ENCODE results near the gene SORBS1. TPM values are rescaled to one million over a fixed set of nuclear protein-coding genes. Genes with fewer than 3 reads are reported as not detected.

Gene SORBS1
- total RNA-seq, 1 experiment from 2014 or later = 0.56 TPM

- no peak overlapping the region for H3K27ac ChIP-seq (ENCODE audit: low read depth, low read length, poor library complexity, severe bottlenecking)
- no peaks in the 10 kb centered on the region for H3K9me3 ChIP-seq (ENCODE audit: low read depth, low read length, poor library complexity, severe bottlenecking)
- ChIA-PET CTCF (no interaction called here), POLR2A (ENCODE audit: low non-redundant PET) (no interaction called here)
- no peaks in the 10 kb centered on the region for H3K36me3 ChIP-seq (ENCODE audit: insufficient read depth, low read length, poor library complexity, severe bottlenecking)
- DNase-seq (ENCODE audit: low spot score) = no peak
- no peak for TF ChIP-seq EZH2 (IDR thresholded peaks at IDR 0.05; ENCODE audit: borderline replicate concordance, low read depth, low read length, poor library complexity, severe bottlenecking)
- H3K4me3 ChIP-seq (ENCODE audit: low read depth, low read length, poor library complexity, severe bottlenecking) = no peak overlapping the region
- H3K27me3 ChIP-seq (replicated peaks; ENCODE audit: insufficient read depth, low read depth, low read length, poor library complexity) = peaks cover 1% of the 10 kb centered on the region
- H3K4me1 ChIP-seq (ENCODE audit: insufficient read depth, low read length, poor library complexity, severe bottlenecking) = no peaks in the 10 kb centered on the region
- BruUV-seq (replicated peaks) = no TSS peak
- intact Hi-C loops (cut with micrococcal nuclease; ENCODE audit: unreplicated experiment) = no loop called here
These were observed 86.2 kb downstream of the SORBS1 start for GRCh38 chr10:95475003-95475383.

GRCh38 chr10:95474228-95475002 is 86.8 kb downstream of the SORBS1 start:
- TF ChIP-seq CTCF (conservative IDR thresholded peaks at IDR 0.05; ENCODE audit: low read depth, low read length) (no peak), EZH2 (IDR thresholded peaks at IDR 0.05; ENCODE audit: borderline replicate concordance, low read depth, low read length, poor library complexity, severe bottlenecking) (no peak)
- DNase-seq (ENCODE audit: low spot score) = no peak
- H3K4me1 ChIP-seq (ENCODE audit: insufficient read depth, low read length, poor library complexity, severe bottlenecking) = no peaks in the 10 kb centered on the region
- no peaks in the 10 kb centered on the region for H3K9me3 ChIP-seq (ENCODE audit: low read depth, low read length, poor library complexity, severe bottlenecking)
- H3K4me3 ChIP-seq (ENCODE audit: low read depth, low read length, poor library complexity, severe bottlenecking) = no peak overlapping the region
- no TSS peak for BruUV-seq (replicated peaks)
- no peaks in the 10 kb centered on the region for H3K27me3 ChIP-seq (replicated peaks; ENCODE audit: insufficient read depth, low read depth, low read length, poor library complexity)
- ChIA-PET POLR2A (ENCODE audit: low non-redundant PET) (no interaction called here), CTCF (no interaction called here)
- H3K36me3 ChIP-seq (ENCODE audit: insufficient read depth, low read length, poor library complexity, severe bottlenecking) = no peaks in the 10 kb centered on the region
- intact Hi-C loops (cut with micrococcal nuclease; ENCODE audit: unreplicated experiment) = no loop called here
- H3K27ac ChIP-seq (ENCODE audit: low read depth, low read length, poor library complexity, severe bottlenecking) = no peak overlapping the region

- no peaks in the 10 kb centered on the region for H3K9me3 ChIP-seq (ENCODE audit: low read depth, low read length, poor library complexity, severe bottlenecking)
- no peak overlapping the region for H3K27ac ChIP-seq (ENCODE audit: low read depth, low read length, poor library complexity, severe bottlenecking)
- CTCF ChIA-PET = no interaction called here
These were observed 88.7 kb downstream of the SORBS1 start for GRCh38 chr10:95472304-95473088.

More at GRCh38 chr10:95472304-95473088, 88.7 kb downstream of the SORBS1 start:
- POLR2A ChIA-PET (ENCODE audit: low non-redundant PET) = no interaction called here
- intact Hi-C loops (cut with micrococcal nuclease; ENCODE audit: unreplicated experiment) = no loop called here
- no peak for TF ChIP-seq EZH2 (IDR thresholded peaks at IDR 0.05; ENCODE audit: borderline replicate concordance, low read depth, low read length, poor library complexity, severe bottlenecking)
- no peak for TF ChIP-seq CTCF (conservative IDR thresholded peaks at IDR 0.05; ENCODE audit: low read depth, low read length)
- H3K4me1 ChIP-seq (ENCODE audit: insufficient read depth, low read length, poor library complexity, severe bottlenecking) = no peaks in the 10 kb centered on the region
- no TSS peak for BruUV-seq (replicated peaks)
- H3K36me3 ChIP-seq (ENCODE audit: insufficient read depth, low read length, poor library complexity, severe bottlenecking) = no peaks in the 10 kb centered on the region
- H3K4me3 ChIP-seq (ENCODE audit: low read depth, low read length, poor library complexity, severe bottlenecking) = no peak overlapping the region
- no peak for DNase-seq (ENCODE audit: low spot score)
- no peaks in the 10 kb centered on the region for H3K27me3 ChIP-seq (replicated peaks; ENCODE audit: insufficient read depth, low read depth, low read length, poor library complexity)

All from A673 (cell line).